T-helper 2 cell treated with Interferon-gamma antibody and Interleukin-4, amounts not matched to agents 100 ng/mL and 5 ng/mL, for 36 hours (primary cell): ENCODE results near the gene SLC2A11. TPM values are rescaled to one million over a fixed set of nuclear protein-coding genes. Genes with fewer than 3 reads are reported as not detected.

Experiments
- intact Hi-C: fragments of 100-400 bp; cut with micrococcal nuclease; formaldehyde crosslinking; loops from one replicate; pipeline ENCODE4 v1.15.1; 2023
- total RNA-seq: library from RNA; stranded (reverse); gene quantifications from 2 replicates; pipeline ENCODE4 v1.2.3, GENCODE V29; 2022

Gene SLC2A11, protein sequence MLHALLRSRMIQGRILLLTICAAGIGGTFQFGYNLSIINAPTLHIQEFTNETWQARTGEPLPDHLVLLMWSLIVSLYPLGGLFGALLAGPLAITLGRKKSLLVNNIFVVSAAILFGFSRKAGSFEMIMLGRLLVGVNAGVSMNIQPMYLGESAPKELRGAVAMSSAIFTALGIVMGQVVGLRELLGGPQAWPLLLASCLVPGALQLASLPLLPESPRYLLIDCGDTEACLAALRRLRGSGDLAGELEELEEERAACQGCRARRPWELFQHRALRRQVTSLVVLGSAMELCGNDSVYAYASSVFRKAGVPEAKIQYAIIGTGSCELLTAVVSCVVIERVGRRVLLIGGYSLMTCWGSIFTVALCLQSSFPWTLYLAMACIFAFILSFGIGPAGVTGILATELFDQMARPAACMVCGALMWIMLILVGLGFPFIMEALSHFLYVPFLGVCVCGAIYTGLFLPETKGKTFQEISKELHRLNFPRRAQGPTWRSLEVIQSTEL
- total RNA-seq, result 7.3 and 7.5 TPM in 2 replicates

DNA sequence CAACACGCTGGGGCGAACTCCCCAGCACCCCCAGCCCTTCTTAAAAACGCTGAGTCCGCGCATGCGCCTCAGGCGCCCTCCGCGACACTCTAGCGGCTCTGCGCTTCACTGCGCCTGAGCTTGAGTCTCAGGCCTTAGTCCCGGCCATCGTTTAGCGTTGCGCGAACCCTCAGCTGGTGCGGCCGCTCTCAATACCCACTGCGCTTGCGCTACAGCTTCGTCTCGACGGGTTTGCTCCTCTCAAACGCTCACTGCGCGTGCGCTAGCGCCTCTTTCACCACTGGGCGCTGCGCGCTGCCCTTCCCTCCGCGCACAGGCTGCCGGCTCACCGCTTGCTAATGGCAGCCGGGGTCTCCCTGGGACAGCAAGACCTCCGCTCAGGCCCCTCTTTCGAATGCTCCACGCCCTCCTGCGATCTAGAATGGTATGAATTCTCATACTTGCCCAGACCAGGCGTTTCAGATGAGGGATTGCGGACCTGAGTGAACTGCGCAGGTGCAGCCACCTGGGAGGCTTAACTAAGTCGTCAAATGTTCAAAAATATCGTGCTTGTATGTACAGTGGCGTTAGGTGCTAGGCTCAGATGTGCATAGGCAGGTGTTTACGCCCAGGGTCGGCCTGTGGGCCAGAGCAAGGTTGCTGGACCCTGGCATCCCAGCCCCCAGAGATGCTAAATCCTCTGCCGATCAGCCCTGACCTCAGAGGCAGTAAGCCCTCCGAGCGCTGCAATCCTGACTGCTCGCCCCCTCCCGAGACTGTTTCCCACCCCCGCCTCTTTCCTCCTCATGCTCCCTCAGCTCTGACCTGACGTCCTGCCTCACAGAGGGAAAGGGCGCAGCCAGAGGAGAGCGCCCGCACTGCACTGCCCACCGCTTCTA lies at the start of gene SLC2A11:
TSS of gene SLC2A11 (plus strand) at position 270 of the 878 bp plus-strand sequence. CDS start at position 395, 125 bp downstream.
- intact Hi-C loops, result loop anchor here (5.0 kb wide), 2 partner anchors 34 to 54 kb away; partner anchors contain the start of gene MIF

DNA sequence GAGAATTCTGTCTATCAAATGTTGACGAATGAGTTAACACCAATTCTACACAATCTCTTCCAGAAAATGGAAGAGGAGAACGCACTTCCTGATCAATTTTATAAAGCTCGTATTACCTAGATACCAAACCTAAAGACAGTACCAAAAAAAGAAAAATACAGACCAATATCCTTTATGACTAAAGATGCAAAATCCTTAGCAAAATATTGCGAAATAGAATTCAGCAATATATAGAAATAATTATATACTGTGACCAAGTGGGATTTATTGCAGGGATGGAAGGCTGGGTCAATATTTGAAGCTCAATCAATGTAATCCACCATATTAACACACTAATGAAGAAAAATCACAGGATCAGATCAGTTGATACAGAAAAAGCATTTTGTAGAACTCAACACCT lies 45.3 kb upstream of the SLC2A11 start:
- intact Hi-C loops, result no loop called here

DNA sequence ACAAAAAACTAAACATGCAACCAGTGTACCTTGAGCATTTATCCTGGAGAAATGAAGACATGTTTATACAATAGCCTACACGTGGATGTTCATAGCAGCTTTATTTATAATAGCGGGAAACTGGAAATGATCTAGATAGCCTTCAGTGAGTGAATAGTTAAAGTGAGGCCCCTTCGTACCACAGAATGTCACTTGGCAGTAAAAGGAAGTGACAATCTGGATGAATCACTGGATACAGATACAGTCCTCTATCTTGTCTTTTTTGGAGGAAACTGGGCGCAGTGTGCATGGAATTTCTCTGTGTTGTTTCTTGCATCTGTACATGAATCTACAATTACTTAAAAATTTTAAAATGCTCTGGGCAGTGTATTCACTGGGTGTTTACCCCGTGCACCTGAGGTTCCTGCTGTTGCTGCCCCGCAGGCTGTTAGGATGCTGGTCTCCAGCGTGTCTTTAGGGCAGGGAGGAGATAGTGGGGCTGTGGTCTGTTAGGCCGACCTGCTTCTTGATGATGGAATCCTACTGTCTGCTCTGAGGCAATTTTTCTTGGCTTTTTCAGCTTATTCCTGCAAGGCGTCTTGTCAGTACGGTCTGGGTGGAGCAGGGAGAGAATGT lies 42.0 kb upstream of the SLC2A11 start:
- intact Hi-C loops, result no loop called here

DNA sequence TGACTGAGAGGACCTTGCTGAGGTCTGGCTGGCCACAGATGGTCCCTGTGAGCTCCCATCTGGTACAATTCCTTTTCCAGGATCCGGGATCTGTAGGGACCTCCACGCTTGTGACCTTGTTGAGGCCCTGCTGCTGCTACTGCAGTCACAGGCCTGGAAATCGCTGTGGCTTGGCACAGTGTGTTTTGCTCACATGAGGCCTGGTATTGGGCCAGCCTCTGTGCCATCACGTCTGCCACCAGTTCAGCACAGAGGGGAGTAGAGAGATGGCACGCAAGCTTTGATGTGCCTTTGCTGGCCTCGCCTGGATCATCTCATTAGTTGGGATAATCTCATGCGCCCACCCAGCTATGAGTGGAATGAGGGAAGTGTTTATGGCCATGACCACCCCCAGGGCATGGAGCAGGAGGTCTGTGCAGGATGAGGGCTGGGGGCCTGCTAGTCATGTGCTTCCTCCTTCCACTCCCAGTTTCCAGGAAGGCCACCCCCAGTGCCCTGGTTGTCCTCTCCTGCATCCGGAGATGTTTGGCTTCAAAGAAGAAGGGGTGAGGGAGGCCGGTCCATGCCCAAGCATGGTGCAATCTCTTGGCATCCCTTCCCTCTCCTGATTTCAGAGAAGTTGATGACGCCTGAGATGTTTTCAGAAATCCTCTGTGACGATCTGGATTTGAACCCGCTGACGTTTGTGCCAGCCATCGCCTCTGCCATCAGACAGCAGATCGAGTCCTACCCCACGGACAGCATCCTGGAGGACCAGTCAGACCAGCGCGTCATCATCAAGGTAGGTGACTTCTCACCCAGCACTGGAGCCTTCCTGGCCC lies 41.3 kb upstream of the SLC2A11 start:
- intact Hi-C loops, result no loop called here

DNA sequence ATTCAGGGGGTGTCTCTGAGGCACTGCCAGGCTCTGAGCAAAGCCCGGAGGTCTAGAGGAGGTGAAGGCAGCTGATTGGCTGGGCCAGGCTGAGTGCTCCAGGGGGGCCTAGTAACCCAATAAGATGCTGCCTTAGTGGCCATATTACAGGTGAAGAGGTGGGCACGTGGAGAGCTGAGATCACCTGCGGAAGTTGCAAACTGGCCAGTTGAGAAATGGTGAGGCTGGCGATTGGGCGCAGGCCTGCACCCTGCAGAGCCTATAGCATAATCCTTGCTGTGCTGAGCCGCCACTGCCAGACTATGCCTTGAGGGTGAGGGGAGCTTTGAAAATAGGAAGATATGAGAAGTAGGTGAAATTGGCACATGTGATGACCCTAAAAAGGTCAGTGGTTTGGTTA lies 40.5 kb upstream of the SLC2A11 start:
- intact Hi-C loops, result no loop called here

DNA sequence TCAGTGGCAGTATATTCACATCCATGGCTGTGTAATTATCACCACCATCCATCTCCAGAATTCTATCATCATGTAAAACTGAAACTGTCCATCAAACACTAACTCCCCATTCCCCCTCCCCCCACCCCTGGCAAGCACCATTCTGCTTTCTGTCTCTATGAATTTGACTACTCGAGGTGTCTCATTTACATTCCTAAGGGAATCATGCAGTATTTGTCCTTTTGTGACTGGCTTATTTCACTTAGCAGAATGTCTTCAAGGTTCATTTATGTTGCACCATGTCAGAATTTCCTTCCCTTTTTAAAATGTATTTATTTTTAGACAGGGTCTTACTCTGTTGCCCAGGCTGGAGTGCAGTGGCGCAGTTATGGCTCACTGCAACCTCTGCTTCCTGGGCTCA lies 39.1 kb upstream of the SLC2A11 start:
- intact Hi-C loops, result no loop called here

DNA sequence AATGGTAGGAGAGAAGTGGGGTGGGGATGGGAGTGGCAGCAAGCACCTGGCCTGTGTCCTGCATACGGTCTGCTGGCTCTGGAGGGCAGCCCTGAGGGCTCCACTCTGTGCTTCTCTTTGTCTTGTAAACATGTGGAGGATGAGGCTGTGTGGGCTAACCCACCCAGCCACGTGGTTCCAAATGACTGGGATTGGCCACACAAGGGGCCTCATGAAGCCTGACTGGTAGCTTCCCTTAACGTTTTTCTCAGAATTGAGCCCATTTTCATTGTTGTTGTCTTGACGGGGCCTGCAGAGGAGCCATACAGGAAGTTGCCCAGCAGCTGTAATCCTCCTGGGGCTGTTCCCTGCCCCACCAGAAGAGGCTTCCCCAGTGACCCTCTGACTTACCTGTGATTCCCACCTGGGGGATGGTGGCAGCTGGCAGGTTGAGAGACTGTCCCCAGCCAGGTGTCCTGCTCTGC lies 36.9 kb upstream of the SLC2A11 start:
- intact Hi-C loops, result no loop called here

DNA sequence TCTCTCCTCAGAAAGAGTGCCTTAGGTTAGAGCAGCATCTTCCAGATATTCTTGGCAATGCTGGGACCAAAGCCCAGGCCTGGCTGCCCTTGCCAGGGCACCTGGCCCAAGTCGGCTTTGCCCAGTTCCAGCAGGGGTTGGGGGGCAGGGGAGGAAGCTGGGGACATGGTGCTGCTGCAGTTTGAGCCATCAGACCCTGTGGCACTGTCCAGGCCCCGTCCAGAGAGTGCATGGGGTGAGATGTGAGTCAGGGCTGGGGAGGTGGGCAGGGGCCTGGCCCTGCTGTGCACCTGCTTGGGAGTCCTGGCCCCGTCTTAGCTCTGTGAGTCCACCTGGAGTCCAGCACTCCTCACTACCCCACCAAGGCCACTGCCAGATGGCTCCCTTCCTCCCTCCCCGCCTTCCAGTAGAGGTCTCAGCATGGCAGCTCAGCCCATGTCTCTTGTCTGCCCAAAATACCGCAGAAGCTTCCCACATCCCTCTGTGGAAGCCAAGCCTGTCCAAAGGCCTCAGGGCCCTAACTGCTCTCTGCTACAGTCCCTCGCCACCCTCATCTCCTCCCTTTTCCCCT lies 35.5 kb upstream of the SLC2A11 start:
- intact Hi-C loops, result no loop called here

DNA sequence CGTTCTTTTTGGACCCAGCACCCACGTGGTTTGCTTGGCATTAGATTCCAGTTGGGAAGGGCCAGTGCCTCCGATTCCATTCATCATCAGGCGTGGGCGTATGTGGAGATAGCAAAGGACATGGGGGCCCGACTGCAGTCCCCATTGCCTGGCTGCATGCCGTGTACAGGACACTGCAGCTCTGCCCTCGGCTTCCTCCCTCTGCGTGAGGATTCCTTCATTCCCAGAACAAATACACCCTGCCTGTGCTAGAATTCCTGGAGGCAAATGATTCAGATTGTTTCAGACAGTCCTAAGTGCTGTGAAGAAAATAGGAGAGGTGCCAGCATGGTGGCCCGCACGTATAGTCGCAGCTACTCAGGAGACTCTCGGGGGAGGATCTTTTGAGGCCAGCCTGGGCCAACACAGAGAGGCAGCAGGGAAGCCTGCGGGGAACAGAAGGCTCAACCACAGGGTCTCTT lies 34.3 kb upstream of the SLC2A11 start:
- intact Hi-C loops, result no loop called here

DNA sequence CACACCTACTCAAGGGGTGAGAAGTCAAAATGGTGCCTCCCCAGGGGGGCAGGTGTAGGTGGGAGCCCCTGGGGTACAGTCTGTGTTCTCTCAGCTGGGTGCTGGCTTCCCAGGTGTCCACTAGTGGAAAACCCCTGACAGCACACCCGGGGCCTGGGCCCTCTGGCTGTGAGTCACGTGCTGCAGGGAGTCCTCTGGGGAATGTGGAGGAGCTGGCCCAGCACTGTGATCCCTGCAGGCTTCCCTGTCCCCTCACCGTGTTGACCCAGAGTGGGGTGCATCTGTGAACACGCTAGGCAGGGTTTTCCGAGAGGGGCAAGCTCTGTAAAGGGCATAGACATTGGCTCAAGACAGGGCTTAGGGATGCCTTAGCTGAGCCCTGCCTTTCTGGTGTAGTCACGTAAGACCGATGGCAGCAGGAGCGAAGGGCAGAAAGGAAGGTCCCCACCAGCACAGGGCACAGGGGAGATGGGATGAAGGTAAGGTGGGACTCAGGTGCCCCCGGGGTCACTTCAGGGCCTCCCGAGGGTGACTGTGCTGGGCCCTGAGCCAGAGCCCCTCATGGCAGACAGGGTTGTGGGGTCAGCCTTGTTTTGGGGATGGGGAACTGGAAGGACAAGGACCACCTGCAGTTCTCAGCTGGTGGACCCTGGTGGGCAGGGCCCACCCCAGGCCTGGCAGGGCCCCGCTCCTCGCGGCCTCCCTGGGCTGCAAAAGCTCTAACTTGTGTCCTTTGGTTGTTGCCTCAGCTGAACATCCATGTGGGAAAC lies 33.0 kb upstream of the SLC2A11 start:
- intact Hi-C loops, result no loop called here

DNA sequence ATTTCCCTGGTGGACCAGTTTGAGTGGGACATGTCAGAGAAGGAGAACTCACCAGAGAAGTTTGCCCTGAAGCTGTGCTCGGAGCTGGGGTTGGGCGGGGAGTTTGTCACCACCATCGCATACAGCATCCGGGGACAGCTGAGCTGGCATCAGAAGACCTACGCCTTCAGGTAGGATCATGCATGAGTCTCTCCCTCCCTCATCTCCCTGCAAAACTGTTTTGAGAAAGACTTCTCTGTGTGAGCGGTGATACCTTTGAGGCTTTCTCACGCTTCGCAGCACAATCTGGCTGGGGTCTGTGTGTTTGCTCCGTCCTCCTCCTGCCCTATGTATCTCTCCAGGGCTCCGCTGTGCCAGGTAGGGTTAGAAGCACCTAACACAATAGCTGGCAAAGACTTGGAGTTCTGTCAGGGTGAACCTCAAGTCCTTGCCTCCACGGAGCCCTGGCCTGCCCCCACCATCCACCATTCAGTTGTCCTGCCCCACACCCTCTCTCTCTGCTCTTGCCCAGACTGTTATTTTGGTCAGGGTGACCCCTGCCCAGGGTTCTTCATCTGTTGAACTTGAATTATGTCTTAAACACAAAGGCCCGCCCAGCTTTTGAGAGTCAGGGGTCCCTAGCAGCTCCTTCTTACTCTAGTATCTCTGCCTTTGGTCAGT lies 32.3 kb upstream of the SLC2A11 start:
- intact Hi-C loops, result no loop called here

DNA sequence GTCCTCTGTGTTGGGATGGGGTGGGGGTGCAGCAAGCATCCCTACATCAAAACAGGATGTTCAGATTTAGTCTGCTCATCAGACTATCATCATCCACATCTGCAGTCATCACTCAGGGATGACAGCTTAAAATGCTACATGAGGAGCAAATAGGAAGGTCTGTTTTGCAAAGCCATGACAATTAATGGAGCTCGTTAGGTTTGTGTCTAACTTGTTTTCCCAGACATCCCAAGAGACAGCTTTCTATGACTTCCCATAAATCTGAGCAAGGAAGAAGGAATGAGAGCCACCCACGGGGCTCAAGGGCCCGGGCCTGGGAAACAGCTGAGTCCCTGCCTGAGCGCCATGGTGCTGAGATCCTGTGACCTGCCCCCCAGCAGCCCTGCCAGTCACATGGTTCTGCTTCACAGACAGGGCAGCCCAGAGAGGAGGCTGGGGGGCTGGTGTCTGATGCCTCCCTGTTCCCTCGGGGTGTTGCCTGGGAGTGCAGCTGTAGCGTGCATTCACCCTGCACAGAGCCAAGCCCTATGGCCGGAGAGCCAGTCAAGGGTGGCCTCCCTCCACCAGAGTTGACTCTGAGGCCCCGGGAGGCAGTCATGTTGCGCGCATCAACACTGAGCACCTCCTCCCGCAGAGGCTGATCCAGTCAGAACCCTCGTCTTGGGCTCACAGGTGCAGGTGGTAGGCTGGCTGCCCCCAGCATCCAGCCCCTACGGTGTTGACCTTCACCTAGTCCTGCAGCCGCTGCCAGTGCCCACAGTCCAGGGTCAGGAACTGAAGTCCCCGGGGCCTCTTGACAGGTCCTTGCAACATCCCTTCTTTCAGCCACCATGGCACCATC lies 30.9 kb upstream of the SLC2A11 start:
- intact Hi-C loops, result no loop called here

DNA sequence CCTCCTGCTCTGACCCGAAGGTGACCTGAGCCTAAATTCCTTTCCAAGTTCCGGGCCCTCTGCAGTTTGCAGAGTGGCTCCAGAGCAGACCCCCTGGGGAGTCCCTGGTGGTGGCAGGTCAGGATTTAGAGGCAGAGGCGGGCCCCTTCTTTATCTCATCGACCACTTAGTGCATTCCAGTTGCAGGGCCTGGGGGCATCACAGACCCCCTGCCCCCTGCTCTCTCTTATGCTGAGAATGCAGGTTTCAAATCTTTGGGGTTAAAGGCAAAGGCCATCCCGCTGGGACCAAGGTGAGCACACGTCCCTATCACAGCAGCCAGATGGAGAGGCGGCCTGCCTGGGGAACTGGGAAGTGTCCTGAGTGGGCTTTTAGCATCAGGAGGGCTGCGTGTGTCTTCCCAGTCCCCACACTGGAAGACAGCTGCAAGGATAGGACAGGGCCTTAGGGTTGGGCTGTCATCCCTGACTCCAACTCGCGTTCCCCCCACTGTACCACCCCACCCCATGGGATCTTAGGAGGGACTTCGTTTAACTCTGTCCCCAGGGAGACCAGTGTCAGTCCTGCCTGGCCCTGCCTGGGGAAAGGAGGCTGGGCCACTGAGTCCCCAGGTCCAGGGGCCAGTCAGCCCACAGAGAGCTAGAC lies 30.2 kb upstream of the SLC2A11 start:
- intact Hi-C loops, result no loop called here

DNA sequence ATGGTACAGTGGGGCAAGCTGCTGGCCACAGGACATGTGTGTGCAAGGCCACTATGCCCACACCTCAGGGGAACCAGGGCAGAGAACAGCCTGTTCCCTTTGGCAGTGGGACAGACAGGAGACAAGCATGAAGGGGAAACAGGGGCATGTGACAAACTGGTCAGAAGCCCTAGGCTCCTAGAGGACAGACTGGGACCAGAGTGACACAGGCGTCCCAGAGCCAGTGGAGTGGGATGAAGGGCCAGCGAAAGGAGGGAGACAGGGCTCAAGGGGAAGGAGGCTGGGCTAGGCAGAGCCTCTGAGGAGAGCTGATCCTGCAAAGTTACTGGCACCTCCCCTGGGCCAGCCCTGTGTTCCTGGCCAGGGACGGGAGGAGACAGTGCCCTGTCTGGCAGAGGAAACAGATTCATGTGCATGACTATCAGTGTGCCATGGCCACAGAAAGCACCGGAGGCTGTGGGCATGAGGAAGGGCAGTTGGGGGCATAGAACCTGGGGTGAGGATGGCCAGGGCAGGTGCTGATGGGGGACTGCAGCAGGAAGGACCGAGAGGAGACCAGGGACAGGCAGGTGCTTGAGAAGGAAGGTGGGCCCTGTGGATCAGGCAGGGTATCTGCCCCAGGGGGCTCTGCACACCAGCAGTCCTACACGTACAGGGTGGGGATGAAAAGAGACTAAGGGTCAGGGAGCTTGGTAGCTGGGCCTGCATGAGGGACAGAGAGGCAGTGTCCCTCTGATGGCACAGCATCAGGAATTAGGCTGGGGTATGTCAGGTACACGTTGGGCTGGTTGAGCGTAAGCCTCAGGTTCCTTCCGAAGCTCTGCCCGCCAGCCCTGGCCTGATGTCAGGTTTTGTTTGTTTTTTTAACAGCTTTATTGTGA lies 28.6 kb upstream of the SLC2A11 start:
- intact Hi-C loops, result no loop called here

DNA sequence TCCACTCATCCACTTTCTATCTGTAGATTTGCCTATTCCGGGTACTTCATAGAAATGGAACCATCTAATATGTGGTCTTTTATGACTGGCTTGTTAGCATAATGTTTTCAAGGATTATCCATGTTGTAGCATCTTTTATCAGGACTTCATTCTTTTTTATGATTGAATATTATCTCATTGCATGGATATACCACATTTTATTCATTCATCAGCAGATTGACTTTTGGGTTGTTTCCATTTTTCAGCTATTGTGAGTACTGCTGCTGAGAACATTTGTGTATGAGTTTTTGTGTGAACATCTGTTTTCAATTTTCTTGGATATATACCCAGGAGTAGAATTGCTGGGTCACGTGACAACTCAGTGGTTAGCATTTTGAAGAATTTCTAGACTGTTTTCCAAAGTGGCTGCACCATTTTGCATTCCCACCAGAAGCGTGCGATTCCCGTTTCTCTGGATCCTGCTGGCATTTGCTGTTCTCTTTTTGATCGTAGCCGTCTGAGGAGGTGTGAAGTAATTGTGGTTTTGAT lies 27.8 kb upstream of the SLC2A11 start:
- intact Hi-C loops, result no loop called here

DNA sequence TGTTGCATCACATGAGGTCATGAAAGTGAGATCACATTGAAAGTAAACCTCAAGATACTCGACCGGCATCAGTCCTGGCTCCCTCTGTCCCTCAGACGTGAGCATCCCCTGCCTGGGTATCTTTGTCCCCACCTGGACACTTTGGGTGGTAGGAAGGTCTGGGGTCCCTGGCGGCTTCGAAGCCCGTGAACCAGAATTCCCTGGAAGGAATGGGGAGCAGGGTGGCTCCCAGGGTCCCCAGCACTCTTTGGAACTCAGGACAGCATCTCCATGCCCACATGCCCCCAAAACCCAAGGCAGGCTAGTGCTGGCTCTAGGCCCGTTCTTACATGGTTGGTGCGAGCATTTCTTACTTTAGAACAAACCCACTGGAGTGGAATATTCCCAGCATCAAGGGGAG lies 26.4 kb upstream of the SLC2A11 start:
- intact Hi-C loops, result no loop called here
